SJSA1 (cell line): ENCODE data around the gene ZBTB20. TPM values are rescaled to one million over a fixed set of nuclear protein-coding genes. Genes with fewer than 3 reads are reported as not detected.
"Not testable (repeated sequence)": the region's sequence is repeated elsewhere in the genome, so short reads cannot be mapped to it uniquely, and the experiment has no call there.

Experiments
- DNase-seq, 2 experiments: peaks; one replicate each; pipeline ENCODE4 v3.0.0-alpha.2; 2015 to 2020; ENCODE audit warnings: low spot score in 2 of 2, low read depth in 1 of 2
- H3K27ac ChIP-seq: fragments of 250-450 bp; sonication (Bioruptor Pico); 2 replicates; pipeline ENCODE4 v1.5.1; 2020; ENCODE audit warnings: mild to moderate bottlenecking, moderate library complexity
- H3K27me3 ChIP-seq: fragments of 250-450 bp; sonication (Bioruptor Pico); replicated peaks from 2 replicates; pipeline ENCODE4 v1.5.1; 2020; ENCODE audit warnings: mild to moderate bottlenecking, moderate library complexity
- H3K36me3 ChIP-seq: fragments of 250-450 bp; sonication (Bioruptor Pico); 2 replicates; pipeline ENCODE4 v1.5.1; 2020; ENCODE audit warnings: mild to moderate bottlenecking
- H3K4me1 ChIP-seq: fragments of 250-450 bp; sonication (Bioruptor Pico); replicated peaks from 2 replicates; pipeline ENCODE4 v1.6.1; 2021; ENCODE audit warnings: mild to moderate bottlenecking
- H3K4me3 ChIP-seq: fragments of 250-450 bp; sonication (Bioruptor Pico); 2 replicates; pipeline ENCODE4 v1.5.1; 2020; ENCODE audit warnings: mild to moderate bottlenecking
- H3K9me3 ChIP-seq: fragments of 250-450 bp; sonication (Bioruptor Pico); replicated peaks from 2 replicates; pipeline ENCODE4 v1.5.1; 2020; ENCODE audit warnings: mild to moderate bottlenecking
- total RNA-seq: library from RNA; depleted of rRNA; stranded (reverse); fragments of >200 nt; shearing (Covaris generic); gene quantifications from 2 replicates; pipeline ENCODE4 v1.2.3, GENCODE V29; 2014; rRNA removed

Gene ZBTB20
- total RNA-seq: 8.3 and 18.2 TPM in 2 replicates

DNA sequence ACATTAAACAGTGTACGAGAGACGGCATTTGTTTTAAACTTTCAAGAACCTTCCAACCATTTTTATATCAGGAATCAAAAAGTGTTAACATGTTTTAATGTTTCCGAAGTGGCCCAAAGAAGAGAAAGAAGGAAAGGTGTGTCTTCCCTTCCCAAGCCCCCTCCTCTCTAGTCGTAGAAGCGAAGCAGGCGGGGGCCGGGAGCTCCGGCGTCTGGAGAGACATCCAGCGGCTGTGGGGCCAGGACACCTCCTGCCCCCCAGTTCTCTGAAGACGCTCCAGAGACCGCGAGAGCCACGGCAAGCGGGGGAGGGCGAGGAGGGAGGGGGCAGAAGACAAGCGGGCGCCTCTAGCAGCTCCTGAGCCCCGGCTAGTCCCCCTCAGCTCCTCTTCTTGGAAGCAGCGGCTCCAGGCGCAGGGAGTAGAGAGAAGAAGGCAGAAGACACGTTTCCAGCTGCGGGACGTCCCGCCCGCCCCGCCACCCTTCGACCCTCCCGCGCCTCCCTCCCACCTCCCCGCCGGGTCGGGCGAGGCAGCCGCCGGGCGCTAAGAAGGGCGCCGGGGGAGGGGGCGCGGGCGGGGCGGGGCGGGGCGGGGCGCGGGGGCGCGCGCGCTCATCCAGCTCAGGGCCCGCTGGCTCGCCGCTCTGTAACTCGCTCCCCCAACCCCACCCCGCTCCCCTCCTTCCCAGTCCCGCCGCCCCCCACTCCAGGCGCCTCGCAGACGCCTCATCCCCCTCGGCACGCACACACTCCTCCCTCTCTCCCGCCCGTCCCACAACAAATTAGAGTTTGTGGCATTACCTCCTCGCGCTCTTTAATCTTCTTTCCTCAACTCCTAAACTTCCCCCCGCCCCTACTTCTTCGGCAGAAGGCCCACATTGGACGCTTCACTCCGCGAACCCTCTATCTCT is at the start of gene ZBTB20:
TSS of gene ZBTB20 (minus strand) at position 871 of the 911 bp plus-strand sequence.
- no peaks in the 10 kb centered on the region for H3K36me3 ChIP-seq
- peak within 1 kb of the TSS; percentile 95 for H3K27ac ChIP-seq
- no peaks in the 10 kb centered on the region for H3K9me3 ChIP-seq
- peak within 1 kb of the TSS; percentile 53 for H3K4me3 ChIP-seq
- peak; percentile 77 to 81 for DNase-seq
- H3K4me1 ChIP-seq: peaks cover 4% of the 10 kb centered on the region; the same call in 1 of the 2 replicates
- no peaks in the 10 kb centered on the region for H3K27me3 ChIP-seq

DNA sequence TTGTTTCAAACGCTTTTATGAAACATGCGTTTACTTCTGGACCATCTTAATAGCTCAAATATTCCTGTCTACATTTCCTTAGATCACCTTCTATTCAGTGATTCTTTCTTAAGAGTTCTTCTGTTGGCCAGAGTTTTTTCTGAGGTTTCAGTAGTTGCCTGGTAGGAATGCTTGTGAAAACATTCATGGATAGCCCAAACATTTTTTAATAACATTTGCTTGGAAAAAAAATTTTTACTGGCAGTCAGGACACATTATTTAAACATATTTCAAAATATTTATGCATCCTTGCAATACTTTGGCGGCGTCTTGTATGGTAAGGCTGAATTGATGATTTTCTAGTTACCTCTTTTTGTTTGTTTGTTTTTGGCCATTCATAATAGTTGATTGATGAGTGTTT is 47.4 kb upstream of the ZBTB20 start:
- no peak overlapping the region for H3K4me3 ChIP-seq
- no peak for DNase-seq
- H3K27me3 ChIP-seq: no peaks in the 10 kb centered on the region
- H3K27ac ChIP-seq: no peak overlapping the region
- H3K36me3 ChIP-seq: no peaks in the 10 kb centered on the region
- no peaks in the 10 kb centered on the region for H3K9me3 ChIP-seq
- H3K4me1 ChIP-seq: no peaks in the 10 kb centered on the region; the same call in 1 of the 2 replicates

- H3K9me3 ChIP-seq: no peaks in the 10 kb centered on the region
- no peak for DNase-seq
These were observed 43.7 kb upstream of the ZBTB20 start for GRCh38 chr3:115190747-115191146.

GRCh38 chr3:115187149-115187757 is 40.2 kb upstream of the ZBTB20 start:
- Histone ChIP-seq H3K27ac (no peak overlapping the region), H3K4me3 (no peak overlapping the region), H3K9me3 (no peaks in the 10 kb centered on the region), H3K36me3 (no peaks in the 10 kb centered on the region), H3K4me1 (no peaks in the 10 kb centered on the region; the same call in 1 of the 2 replicates), H3K27me3 (no peaks in the 10 kb centered on the region)
- no peak for DNase-seq

More at GRCh38 chr3:115190747-115191146, 43.7 kb upstream of the ZBTB20 start:
- Histone ChIP-seq H3K27me3 (no peaks in the 10 kb centered on the region), H3K27ac (no peak overlapping the region), H3K36me3 (no peaks in the 10 kb centered on the region), H3K4me3 (no peak overlapping the region), H3K4me1 (no peaks in the 10 kb centered on the region; the same call in none of the 2 replicates)

- no peaks in the 10 kb centered on the region for H3K27me3 ChIP-seq
- H3K4me1 ChIP-seq: no peaks in the 10 kb centered on the region; the same call in 1 of the 2 replicates
- peak in 1 of 2 experiments; percentile 10 for DNase-seq
- no peaks in the 10 kb centered on the region for H3K36me3 ChIP-seq
- no peak overlapping the region for H3K4me3 ChIP-seq
- no peak overlapping the region for H3K27ac ChIP-seq
- no peaks in the 10 kb centered on the region for H3K9me3 ChIP-seq
These were observed 39.5 kb upstream of the ZBTB20 start for GRCh38 chr3:115186351-115187148.

GRCh38 chr3:115184859-115185572 is 37.9 kb upstream of the ZBTB20 start:
- H3K36me3 ChIP-seq, H3K4me3 ChIP-seq, H3K27ac ChIP-seq, H3K4me1 ChIP-seq, DNase-seq, H3K9me3 ChIP-seq, H3K27me3 ChIP-seq: not testable (repeated sequence)

DNA sequence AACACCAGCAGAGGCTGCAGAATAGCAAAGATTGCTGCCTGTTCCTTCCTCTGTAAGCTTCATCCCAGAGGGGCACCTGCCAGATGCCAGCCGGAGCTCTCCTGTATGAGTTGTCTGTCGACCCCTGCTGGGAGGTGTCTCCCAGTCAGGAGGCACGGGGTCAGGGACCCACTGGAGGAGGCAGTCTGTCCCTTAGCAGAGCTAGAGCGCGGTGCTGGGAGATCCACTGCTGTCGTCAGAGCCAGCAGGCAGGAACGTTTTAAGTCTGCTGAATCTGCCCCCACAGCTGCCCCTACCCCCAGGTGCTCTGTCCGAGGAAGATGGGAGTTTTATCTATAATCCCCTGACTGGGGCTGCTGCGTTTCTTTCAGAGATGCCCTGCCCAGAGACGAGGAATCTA is 31.8 kb upstream of the ZBTB20 start:
- not testable (repeated sequence) for H3K27me3 ChIP-seq, H3K9me3 ChIP-seq, H3K4me1 ChIP-seq, H3K4me3 ChIP-seq, H3K27ac ChIP-seq, H3K36me3 ChIP-seq, DNase-seq

GRCh38 chr3:115169808-115170207 is 22.7 kb upstream of the ZBTB20 start:
- no peaks in the 10 kb centered on the region for H3K4me1 ChIP-seq
- no peaks in the 10 kb centered on the region for H3K9me3 ChIP-seq
- no peak overlapping the region for H3K27ac ChIP-seq
- no peak overlapping the region for H3K4me3 ChIP-seq
- no peak for DNase-seq
- no peaks in the 10 kb centered on the region for H3K36me3 ChIP-seq
- no peaks in the 10 kb centered on the region for H3K27me3 ChIP-seq

- Histone ChIP-seq H3K36me3 (no peaks in the 10 kb centered on the region), H3K27me3 (no peaks in the 10 kb centered on the region), H3K4me1 (no peaks in the 10 kb centered on the region), H3K9me3 (no peaks in the 10 kb centered on the region), H3K27ac (no peak overlapping the region), H3K4me3 (no peak overlapping the region)
- no peak for DNase-seq
These were observed 18.6 kb upstream of the ZBTB20 start for GRCh38 chr3:115165701-115166100.

DNA sequence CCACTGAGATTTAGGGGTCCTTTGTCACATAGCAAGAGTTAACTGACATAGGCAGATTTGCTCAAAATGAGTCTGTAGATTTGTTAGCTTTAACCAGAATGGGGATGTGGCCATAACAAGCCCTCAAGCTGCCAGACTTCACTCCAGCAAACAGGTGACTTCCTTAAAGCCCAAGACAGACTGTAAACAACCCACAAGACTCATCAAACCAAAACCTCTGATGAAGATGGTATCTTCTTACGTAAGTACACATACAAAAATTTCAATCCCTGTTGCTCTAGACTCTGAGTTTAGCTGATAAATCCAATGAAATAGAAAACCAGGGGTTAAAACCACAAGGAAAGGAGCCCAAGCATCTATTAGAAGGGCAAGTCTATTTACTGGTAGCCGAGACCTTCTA is 18.2 kb upstream of the ZBTB20 start:
- no peaks in the 10 kb centered on the region for H3K4me1 ChIP-seq
- no peak for DNase-seq

DNA sequence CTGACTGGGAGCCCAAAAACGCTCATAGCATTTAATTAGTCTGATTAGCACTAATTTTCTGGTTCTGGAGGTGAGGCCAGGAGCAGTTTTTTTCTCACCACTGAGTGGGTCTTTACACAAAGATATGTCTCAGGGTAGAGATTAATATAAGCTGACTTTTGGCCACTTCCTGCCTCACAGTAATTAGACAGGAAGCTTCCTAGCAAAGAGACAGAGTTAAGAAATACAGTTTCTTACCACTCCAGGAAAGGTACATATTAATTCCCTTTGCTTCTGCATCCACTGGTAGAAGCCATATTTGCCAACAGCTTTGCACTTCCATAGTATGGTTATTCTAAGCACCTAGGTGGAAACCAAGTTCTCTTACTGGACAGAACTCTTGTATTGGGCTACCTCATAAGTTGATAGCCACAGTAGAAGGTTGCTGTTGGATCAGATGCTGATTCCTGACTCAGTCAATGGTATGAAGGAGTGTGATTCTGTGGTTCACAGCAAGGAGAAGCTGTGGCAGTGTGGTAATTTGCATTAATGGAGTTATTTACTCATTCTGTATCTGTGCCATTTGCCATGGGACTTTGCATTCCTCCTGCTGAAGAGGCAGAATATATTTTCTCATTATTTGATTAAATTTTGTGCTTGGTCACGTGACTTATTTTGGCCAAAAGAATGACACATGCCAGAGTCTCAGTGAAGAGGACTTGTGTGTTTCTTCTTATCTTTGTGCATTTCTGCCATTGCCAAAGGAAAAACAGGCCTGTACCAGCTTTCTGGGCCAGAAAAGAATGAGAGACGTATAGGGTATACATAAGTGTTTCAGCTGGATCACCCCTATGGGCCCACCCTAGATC is 17.5 kb upstream of the ZBTB20 start:
- Histone ChIP-seq H3K4me1 (no peaks in the 10 kb centered on the region), H3K9me3 (no peaks in the 10 kb centered on the region), H3K27ac (no peak overlapping the region), H3K27me3 (no peaks in the 10 kb centered on the region), H3K36me3 (no peaks in the 10 kb centered on the region), H3K4me3 (no peak overlapping the region)
- DNase-seq: no peak

More for the DNA sequence above, 18.2 kb upstream of the ZBTB20 start:
- Histone ChIP-seq H3K27me3 (no peaks in the 10 kb centered on the region), H3K9me3 (no peaks in the 10 kb centered on the region), H3K27ac (no peak overlapping the region), H3K4me3 (no peak overlapping the region), H3K36me3 (no peaks in the 10 kb centered on the region)

DNA sequence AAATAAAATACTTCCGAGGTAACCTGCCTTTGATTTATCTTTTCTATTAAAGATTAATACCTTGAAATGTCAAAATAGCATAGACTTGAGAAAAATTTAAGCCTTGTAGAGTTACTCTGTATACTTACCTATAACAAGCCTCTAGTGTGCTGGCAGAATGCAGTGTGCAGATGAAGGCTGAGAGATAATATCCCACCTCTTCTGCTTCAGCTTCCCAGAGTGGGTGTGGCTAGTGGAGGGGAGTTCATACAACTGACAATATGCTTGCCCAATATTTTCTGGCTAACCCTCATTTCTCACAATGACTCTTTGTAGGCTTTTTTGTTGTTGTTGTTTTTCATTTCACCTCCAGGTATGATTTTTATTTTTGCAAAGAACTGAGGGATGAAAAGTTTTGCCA is 15.7 kb upstream of the ZBTB20 start:
- Histone ChIP-seq H3K9me3 (no peaks in the 10 kb centered on the region), H3K4me1 (no peaks in the 10 kb centered on the region), H3K27me3 (no peaks in the 10 kb centered on the region), H3K27ac (no peak overlapping the region), H3K36me3 (no peaks in the 10 kb centered on the region), H3K4me3 (no peak overlapping the region)
- no peak for DNase-seq
